ENCODE measurements around the gene BCAS1. TPM values are rescaled to one million over a fixed set of nuclear protein-coding genes. Genes with fewer than 3 reads are reported as not detected.

Gene BCAS1
- total RNA-seq, 1 experiment from 2014 or later: 0.17 TPM

GRCh38 chr20:53982624-53983023, 87.8 kb downstream of the BCAS1 start:
- ChIA-PET CTCF (no interaction called here), POLR2A (no interaction called here), RAD21 (ENCODE audit: low non-redundant PET in 1 of 2, low total read pairs in 2 of 2, uncharacterized antibody in 2 of 2, unreplicated experiment in 2 of 2) (no interaction called here)
- no peaks in the 10 kb centered on the region for H3K9me3 ChIP-seq (ENCODE audit: control insufficient read depth in 1 of 2, insufficient read depth in 1 of 2, low read depth in 1 of 2, low read length in 2 of 2)
- H3K4me3 ChIP-seq (replicated peaks in 1 of 2; ENCODE audit: low read depth in 1 of 2, low read length in 2 of 2): no peak overlapping the region
- no peak overlapping the region for H3K9ac ChIP-seq (ENCODE audit: low read length)
- no peak for DNase-seq (ENCODE audit: low read depth, low spot score)
- H2AFZ ChIP-seq (ENCODE audit: low read depth, low read length, poor library complexity, severe bottlenecking): no peak overlapping the region
- H3K9me2 ChIP-seq (ENCODE audit: insufficient read depth): no peaks in the 10 kb centered on the region
- H3K27ac ChIP-seq (ENCODE audit: low read depth, low read length): no peak overlapping the region
- H3K27me3 ChIP-seq (ENCODE audit: insufficient read depth, low read length): peaks cover 3% of the 10 kb centered on the region; the same call in 1 of the 2 replicates
- H3K4me1 ChIP-seq (ENCODE audit: control insufficient read depth in 1 of 2, insufficient read depth in 2 of 2, low read length in 2 of 2): no peaks in the 10 kb centered on the region
- no peak overlapping the region for H3K4me2 ChIP-seq (ENCODE audit: low read length)
- no peaks in the 10 kb centered on the region for H4K20me1 ChIP-seq (ENCODE audit: insufficient read depth)
- no TSS peak for BruUV-seq (replicated peaks)
- intact Hi-C loops (cut with micrococcal nuclease): loop anchor here (10.0 kb wide), 1 partner anchor 662 kb away; no protein-coding TSS in a partner anchor
- no peak for TF ChIP-seq ZBTB33 (IDR thresholded peaks at IDR 0.05; ENCODE audit: extremely low read depth, insufficient replicate concordance, low read length)
- no peak for TF ChIP-seq SIN3A (IDR thresholded peaks at IDR 0.05; ENCODE audit: low read depth)
- TF ChIP-seq EGR1 (IDR thresholded peaks at IDR 0.05; ENCODE audit: low read depth): no peak
- TF ChIP-seq JUND (IDR thresholded peaks at IDR 0.05): no peak
- TF ChIP-seq CTCF (IDR thresholded peaks at IDR 0.05 in 2 of 3, conservative IDR thresholded peaks at IDR 0.05 in 1 of 3; ENCODE audit: borderline replicate concordance in 1 of 3, insufficient read depth in 1 of 3, low read depth in 2 of 3, low read length in 2 of 3): no peak
- TF ChIP-seq EZH2phosphoT487 (IDR thresholded peaks at IDR 0.05; ENCODE audit: borderline replicate concordance): no peak
- TF ChIP-seq CBX3 (IDR thresholded peaks at IDR 0.05; ENCODE audit: low read depth): no peak
- TF ChIP-seq RAD21 (IDR thresholded peaks at IDR 0.05; ENCODE audit: low read depth): no peak
- no peak for TF ChIP-seq FOSL1 (IDR thresholded peaks at IDR 0.05; ENCODE audit: low read depth)
- TF ChIP-seq CEBPB (IDR thresholded peaks at IDR 0.05; ENCODE audit: low read depth): no peak
- TF ChIP-seq ZFX (IDR thresholded peaks at IDR 0.05): no peak
- no peaks in the 10 kb centered on the region for H3K79me2 ChIP-seq (ENCODE audit: insufficient read depth, low read length)
- no peak for ATAC-seq
- H3K36me3 ChIP-seq (ENCODE audit: control insufficient read depth in 1 of 2, insufficient read depth in 2 of 2, low read length in 2 of 2): no peaks in the 10 kb centered on the region
